ENCODE results near the gene RFXANK. TPM values are rescaled to one million over a fixed set of nuclear protein-coding genes. Genes with fewer than 3 reads are reported as not detected.

RFXANK gene
- total and polyA plus RNA-seq, 2 donors (not counting 1 experiment from before 2014, with no cell fraction given), result 77.9 to 100 TPM

GRCh38 chr19:19207637-19208572 is 15.8 kb downstream of the RFXANK start:
- TF ChIP-seq CTCF (IDR thresholded peaks at IDR 0.05), result no peak
- no peak for TF ChIP-seq EZH2 (IDR thresholded peaks at IDR 0.05; ENCODE audit: borderline replicate concordance, insufficient read depth, low read depth, low read length, poor library complexity, severe bottlenecking)
- H3K9me3 Mint-ChIP-seq (ENCODE audit: insufficient read depth), result peaks cover 3% of the 10 kb centered on the region
- peaks cover 20% of the 10 kb centered on the region for H3K4me1 Mint-ChIP-seq
- CTCF ChIA-PET, result no interaction called here
- WGBS (ENCODE audit: insufficient coverage), result 65% methylated on average over 3 of the region's 8 CpGs
- intact Hi-C loops (cut with micrococcal nuclease), result loop anchor here (1.0 kb wide), 1 partner anchor 13 kb away; no protein-coding TSS in a partner anchor
- Histone ChIP-seq H4K20me1 (ENCODE audit: control insufficient read depth, insufficient read depth, low read length, poor library complexity, severe bottlenecking) (no peaks in the 10 kb centered on the region), H2AFZ (ENCODE audit: insufficient read depth, low read depth, low read length, poor library complexity, severe bottlenecking) (no peak overlapping the region), H3K4me1 (ENCODE audit: control insufficient read depth in 2 of 2, insufficient read depth in 2 of 2, low read length in 2 of 2) (peaks cover 18 to 24% of the 10 kb centered on the region in 2 donors), H3K4me2 (replicated peaks; ENCODE audit: low read depth, low read length, poor library complexity, severe bottlenecking) (peak overlapping the region; percentile 36), H3K9me3 (ENCODE audit: control extremely low read depth in 1 of 3, control insufficient read depth in 2 of 3, insufficient read depth in 1 of 3, low read length in 2 of 3) (peaks cover 0 to 22% (median 4%) of the 10 kb centered on the region in 3 donors), H3K4me3 (ENCODE audit: control extremely low read depth in 1 of 5, extremely low read depth in 1 of 5, insufficient read depth in 1 of 5, low read depth in 2 of 5, low read length in 4 of 5) (no peak overlapping the region), H3K27ac (ENCODE audit: low read length in 2 of 2) (peak overlapping the region in 1 of 2 donors; percentile 45), H3K79me2 (ENCODE audit: control insufficient read depth, insufficient read depth, low read length) (peaks cover 10% of the 10 kb centered on the region), H3K27me3 (replicated peaks in 1 of 4; ENCODE audit: control extremely low read depth in 1 of 4, control insufficient read depth in 3 of 4, insufficient read depth in 4 of 4, low read length in 3 of 4) (peaks cover 0 to 37% (median 17%) of the 10 kb centered on the region in 4 experiments), H3K9ac (ENCODE audit: low read length) (no peak overlapping the region), H3K36me3 (replicated peaks in 1 of 2; ENCODE audit: control extremely low read depth in 1 of 2, control insufficient read depth in 1 of 2, extremely low read depth in 1 of 2, insufficient read depth in 2 of 2, low read length in 1 of 2) (no peaks in the 10 kb centered on the region)
- POLR2A ChIA-PET, result no interaction called here
- peak overlapping the region; percentile 49 for H3K4me3 Mint-ChIP-seq
- H3K27me3 Mint-ChIP-seq, result peaks cover 26% of the 10 kb centered on the region
- DNase-seq, result no peak
- H3K27ac Mint-ChIP-seq, result peak overlapping the region; percentile 59
- ATAC-seq (ENCODE audit: low read depth), result no peak

GRCh38 chr19:19209372-19209771 is 17.3 kb downstream of the RFXANK start:
- Histone ChIP-seq H2AFZ (ENCODE audit: insufficient read depth, low read depth, low read length, poor library complexity, severe bottlenecking) (no peak overlapping the region), H3K79me2 (ENCODE audit: control insufficient read depth, insufficient read depth, low read length) (no peaks in the 10 kb centered on the region), H3K9me3 (ENCODE audit: control extremely low read depth in 1 of 3, control insufficient read depth in 2 of 3, insufficient read depth in 1 of 3, low read length in 2 of 3) (peaks cover 0 to 24% (median 4%) of the 10 kb centered on the region in 3 donors), H3K27ac (ENCODE audit: low read length in 2 of 2) (no peak overlapping the region), H3K9ac (ENCODE audit: low read length) (no peak overlapping the region), H3K36me3 (replicated peaks in 1 of 2; ENCODE audit: control extremely low read depth in 1 of 2, control insufficient read depth in 1 of 2, extremely low read depth in 1 of 2, insufficient read depth in 2 of 2, low read length in 1 of 2) (no peaks in the 10 kb centered on the region), H3K4me2 (replicated peaks; ENCODE audit: low read depth, low read length, poor library complexity, severe bottlenecking) (no peak overlapping the region), H3K4me3 (ENCODE audit: control extremely low read depth in 1 of 5, extremely low read depth in 1 of 5, insufficient read depth in 1 of 5, low read depth in 2 of 5, low read length in 4 of 5) (no peak overlapping the region), H4K20me1 (ENCODE audit: control insufficient read depth, insufficient read depth, low read length, poor library complexity, severe bottlenecking) (no peaks in the 10 kb centered on the region), H3K27me3 (replicated peaks in 1 of 4; ENCODE audit: control extremely low read depth in 1 of 4, control insufficient read depth in 3 of 4, insufficient read depth in 4 of 4, low read length in 3 of 4) (peaks cover 0 to 52% (median 24%) of the 10 kb centered on the region in 4 experiments), H3K4me1 (ENCODE audit: control insufficient read depth in 2 of 2, insufficient read depth in 2 of 2, low read length in 2 of 2) (peaks cover 19 to 20% of the 10 kb centered on the region in 2 donors)
- ChIA-PET CTCF (interaction anchor here (0.7 kb wide), 1 partner anchor 773 kb away, joined by 3 read pairs; no protein-coding TSS in a partner anchor), POLR2A (no interaction called here)
- no peak for ATAC-seq (ENCODE audit: low read depth)
- Mint-ChIP-seq H3K9me3 (ENCODE audit: insufficient read depth) (peaks cover 3% of the 10 kb centered on the region), H3K4me3 (no peak overlapping the region), H3K4me1 (peaks cover 19% of the 10 kb centered on the region), H3K27me3 (peaks cover 41% of the 10 kb centered on the region), H3K27ac (no peak overlapping the region)
- no peak for DNase-seq
- intact Hi-C loops (cut with micrococcal nuclease), result no loop called here
- TF ChIP-seq EZH2 (IDR thresholded peaks at IDR 0.05; ENCODE audit: borderline replicate concordance, insufficient read depth, low read depth, low read length, poor library complexity, severe bottlenecking) (no peak), CTCF (IDR thresholded peaks at IDR 0.05) (no peak)
- WGBS (ENCODE audit: insufficient coverage), result 68% methylated on average over 8 of the region's 9 CpGs

All from B cell (primary cell).